ENCODE measurements around the gene SEC63. TPM values are rescaled to one million over a fixed set of nuclear protein-coding genes. Genes with fewer than 3 reads are reported as not detected.
A peak's percentile ranks its signal among the peaks of the same experiment; 100 is the strongest.
"Not testable (repeated sequence)": the region's sequence is repeated elsewhere in the genome, so short reads cannot be mapped to it uniquely, and the experiment has no call there.

Gene SEC63, protein sequence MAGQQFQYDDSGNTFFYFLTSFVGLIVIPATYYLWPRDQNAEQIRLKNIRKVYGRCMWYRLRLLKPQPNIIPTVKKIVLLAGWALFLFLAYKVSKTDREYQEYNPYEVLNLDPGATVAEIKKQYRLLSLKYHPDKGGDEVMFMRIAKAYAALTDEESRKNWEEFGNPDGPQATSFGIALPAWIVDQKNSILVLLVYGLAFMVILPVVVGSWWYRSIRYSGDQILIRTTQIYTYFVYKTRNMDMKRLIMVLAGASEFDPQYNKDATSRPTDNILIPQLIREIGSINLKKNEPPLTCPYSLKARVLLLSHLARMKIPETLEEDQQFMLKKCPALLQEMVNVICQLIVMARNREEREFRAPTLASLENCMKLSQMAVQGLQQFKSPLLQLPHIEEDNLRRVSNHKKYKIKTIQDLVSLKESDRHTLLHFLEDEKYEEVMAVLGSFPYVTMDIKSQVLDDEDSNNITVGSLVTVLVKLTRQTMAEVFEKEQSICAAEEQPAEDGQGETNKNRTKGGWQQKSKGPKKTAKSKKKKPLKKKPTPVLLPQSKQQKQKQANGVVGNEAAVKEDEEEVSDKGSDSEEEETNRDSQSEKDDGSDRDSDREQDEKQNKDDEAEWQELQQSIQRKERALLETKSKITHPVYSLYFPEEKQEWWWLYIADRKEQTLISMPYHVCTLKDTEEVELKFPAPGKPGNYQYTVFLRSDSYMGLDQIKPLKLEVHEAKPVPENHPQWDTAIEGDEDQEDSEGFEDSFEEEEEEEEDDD
- 76.7 TPM for polyA plus RNA-seq (2013)

DNA sequence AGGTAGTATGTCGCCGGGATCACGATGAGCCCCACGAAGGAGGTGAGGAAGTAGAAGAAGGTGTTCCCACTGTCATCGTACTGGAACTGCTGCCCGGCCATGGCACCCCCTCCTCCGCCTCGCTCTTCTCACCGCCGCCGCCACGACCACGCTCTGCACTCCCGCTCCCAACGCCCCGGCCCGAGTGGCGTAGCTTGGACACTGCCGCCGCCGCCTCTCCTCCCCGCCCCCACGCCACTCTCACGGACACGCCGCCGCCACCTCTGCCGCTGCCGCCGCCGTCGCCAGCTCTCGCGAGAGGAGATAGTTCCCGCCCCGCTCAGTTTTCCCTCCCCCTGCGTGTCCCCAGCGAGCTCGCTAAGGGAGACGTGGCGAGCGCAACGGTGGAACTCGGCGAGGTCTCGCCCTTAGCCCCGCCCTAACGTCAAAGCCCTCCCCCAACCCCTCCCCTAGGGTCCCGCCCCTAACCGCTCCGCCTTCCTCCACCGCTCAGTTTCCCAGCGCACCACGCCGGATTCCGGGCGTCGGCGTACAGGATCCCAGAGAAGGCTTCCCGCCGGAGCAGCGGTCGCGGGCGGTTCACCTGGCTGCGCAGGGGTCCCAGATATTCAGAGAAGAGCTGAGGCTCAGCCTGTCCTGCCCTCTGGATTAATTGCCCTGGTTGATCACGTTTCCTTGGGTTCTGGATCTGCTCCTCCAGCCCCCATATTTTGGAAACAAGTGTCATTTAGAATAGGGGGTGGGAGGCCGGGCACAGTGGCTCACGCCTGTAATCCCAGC lies at the start of gene SEC63:
SEC63 (minus strand) TSS at position 300 of the 780 bp plus-strand sequence; CDS start at position 101, 199 bp downstream.
- H3K9me3 ChIP-seq (ENCODE audit: control extremely low read depth in 1 of 5, control insufficient read depth in 4 of 5, insufficient read depth in 2 of 5, low read depth in 1 of 5, low read length in 4 of 5) = no peaks in the 10 kb centered on the region
- POLR2A ChIA-PET = interaction anchor here (0.7 to 2.0 kb wide), 2 partner anchors 11 to 16 kb away, joined by 3 to 10 read pairs; no protein-coding TSS in a partner anchor
- peaks cover 0 to 4% (median 2%) of the 10 kb centered on the region in 4 experiments for H3K36me3 ChIP-seq (ENCODE audit: control insufficient read depth in 4 of 4, insufficient read depth in 4 of 4, low read length in 3 of 4)
- CTCF ChIA-PET = no interaction called here
- H3K4me3 ChIP-seq (ENCODE audit: control insufficient read depth in 1 of 7, extremely low read depth in 1 of 7, insufficient read depth in 4 of 7, low read depth in 2 of 7, low read length in 6 of 7) = peak within 1 kb of the TSS; percentile 89 to 99 (median 94)
- H3K4me1 ChIP-seq (ENCODE audit: control extremely low read depth in 1 of 4, control insufficient read depth in 4 of 4, insufficient read depth in 4 of 4, low read length in 3 of 4) = peaks cover 11 to 32% (median 16%) of the 10 kb centered on the region in 4 experiments
- H3K27me3 ChIP-seq (replicated peaks in 2 of 5; ENCODE audit: control insufficient read depth in 4 of 5, insufficient read depth in 5 of 5, low read length in 4 of 5) = peaks cover 0 to 4% (median 0%) of the 10 kb centered on the region in 5 experiments
- peak within 1 kb of the TSS; percentile 86 to 87 for H3K27ac ChIP-seq (ENCODE audit: insufficient read depth in 1 of 2, low read depth in 1 of 2, low read length in 2 of 2, poor library complexity in 1 of 2, severe bottlenecking in 2 of 2)
- under 1% methylated on average over 55 of the region's 69 CpGs for WGBS (ENCODE audit: insufficient coverage)
- DNase-seq = peak; percentile 95 to 97 (median 97)

DNA sequence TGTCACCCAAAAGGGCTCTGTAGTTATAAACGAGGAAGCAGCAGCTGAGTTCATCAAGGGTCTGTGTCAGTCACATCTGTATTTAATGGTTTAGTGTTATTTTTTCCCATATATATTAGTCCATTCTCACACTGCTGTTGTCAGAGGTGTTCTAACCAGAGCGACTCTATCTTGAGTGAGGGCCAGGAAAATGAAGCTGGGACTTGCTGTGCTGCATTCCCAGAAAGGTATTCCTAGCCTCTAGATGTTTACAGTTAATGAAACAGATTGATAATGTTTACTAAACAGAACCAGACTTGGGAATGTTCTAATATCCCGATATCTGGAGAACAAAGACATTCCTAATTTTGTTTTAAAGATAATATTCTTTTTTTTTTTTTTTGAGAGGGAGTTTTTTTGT lies 48.0 kb upstream of the SEC63 start:
- CTCF ChIA-PET = no interaction called here
- no peak overlapping the region for H3K27ac ChIP-seq (ENCODE audit: insufficient read depth in 1 of 2, low read depth in 1 of 2, low read length in 2 of 2, poor library complexity in 1 of 2, severe bottlenecking in 2 of 2)
- WGBS (ENCODE audit: insufficient coverage) = no CpG with 5 or more reads among the region's 3 CpGs

DNA sequence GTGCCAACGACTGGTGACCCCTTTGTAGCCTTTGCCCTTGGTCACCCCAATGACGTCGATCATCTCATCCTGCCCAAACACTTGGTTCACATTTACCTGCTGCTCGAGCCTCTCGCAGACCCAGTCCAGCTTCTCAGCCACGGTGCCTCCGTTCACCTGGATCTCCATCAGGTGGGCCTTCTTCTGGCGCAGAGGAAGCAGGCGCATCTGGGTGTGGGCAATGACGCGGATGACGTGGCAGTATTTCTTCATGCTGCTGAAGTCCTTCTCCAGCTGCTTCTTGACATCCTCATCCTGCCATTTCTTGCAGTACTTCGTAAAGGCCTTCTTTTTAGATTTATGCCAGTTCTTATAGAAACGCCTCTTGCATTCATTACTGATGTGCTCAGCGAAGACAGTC lies 46.9 kb upstream of the SEC63 start:
- Histone ChIP-seq H3K27ac (ENCODE audit: insufficient read depth in 1 of 2, low read depth in 1 of 2, low read length in 2 of 2, poor library complexity in 1 of 2, severe bottlenecking in 2 of 2) (no peak overlapping the region), H3K9me3 (ENCODE audit: control extremely low read depth in 1 of 5, control insufficient read depth in 4 of 5, insufficient read depth in 2 of 5, low read depth in 1 of 5, low read length in 4 of 5) (peaks cover 0 to 13% (median 5%) of the 10 kb centered on the region in 5 experiments), H3K4me1 (ENCODE audit: control extremely low read depth in 1 of 4, control insufficient read depth in 4 of 4, insufficient read depth in 4 of 4, low read length in 3 of 4) (no peaks in the 10 kb centered on the region), H3K27me3 (replicated peaks in 2 of 5; ENCODE audit: control insufficient read depth in 4 of 5, insufficient read depth in 5 of 5, low read length in 4 of 5) (peaks cover 0 to 3% (median 0%) of the 10 kb centered on the region in 5 experiments), H3K36me3 (ENCODE audit: control insufficient read depth in 4 of 4, insufficient read depth in 4 of 4, low read length in 3 of 4) (no peaks in the 10 kb centered on the region), H3K4me3 (ENCODE audit: control insufficient read depth in 1 of 7, extremely low read depth in 1 of 7, insufficient read depth in 4 of 7, low read depth in 2 of 7, low read length in 6 of 7) (no peak overlapping the region)
- DNase-seq = no peak
- CTCF ChIA-PET = interaction anchor here (0.7 kb wide), 1 partner anchor 13 kb away, joined by 3 read pairs; no protein-coding TSS in a partner anchor
- WGBS (ENCODE audit: insufficient coverage) = 96% methylated on average over 15 of the region's 15 CpGs
- POLR2A ChIA-PET = interaction anchor here (0.8 kb wide), 1 partner anchor 100 kb away, joined by 3 read pairs; no protein-coding TSS in a partner anchor

More for the DNA sequence above, 48.0 kb upstream of the SEC63 start:
- H3K36me3 ChIP-seq (ENCODE audit: control insufficient read depth in 4 of 4, insufficient read depth in 4 of 4, low read length in 3 of 4) = no peaks in the 10 kb centered on the region
- POLR2A ChIA-PET = interaction anchor here (0.6 kb wide), 1 partner anchor 402 kb away, joined by 4 read pairs; no protein-coding TSS in a partner anchor
- H3K4me3 ChIP-seq (ENCODE audit: control insufficient read depth in 1 of 7, extremely low read depth in 1 of 7, insufficient read depth in 4 of 7, low read depth in 2 of 7, low read length in 6 of 7) = no peak overlapping the region
- peaks cover 0 to 15% (median 5%) of the 10 kb centered on the region in 5 experiments for H3K9me3 ChIP-seq (ENCODE audit: control extremely low read depth in 1 of 5, control insufficient read depth in 4 of 5, insufficient read depth in 2 of 5, low read depth in 1 of 5, low read length in 4 of 5)
- no peaks in the 10 kb centered on the region for H3K4me1 ChIP-seq (ENCODE audit: control extremely low read depth in 1 of 4, control insufficient read depth in 4 of 4, insufficient read depth in 4 of 4, low read length in 3 of 4)
- DNase-seq = no peak
- peaks cover 0 to 3% (median 0%) of the 10 kb centered on the region in 5 experiments for H3K27me3 ChIP-seq (replicated peaks in 2 of 5; ENCODE audit: control insufficient read depth in 4 of 5, insufficient read depth in 5 of 5, low read length in 4 of 5)

DNA sequence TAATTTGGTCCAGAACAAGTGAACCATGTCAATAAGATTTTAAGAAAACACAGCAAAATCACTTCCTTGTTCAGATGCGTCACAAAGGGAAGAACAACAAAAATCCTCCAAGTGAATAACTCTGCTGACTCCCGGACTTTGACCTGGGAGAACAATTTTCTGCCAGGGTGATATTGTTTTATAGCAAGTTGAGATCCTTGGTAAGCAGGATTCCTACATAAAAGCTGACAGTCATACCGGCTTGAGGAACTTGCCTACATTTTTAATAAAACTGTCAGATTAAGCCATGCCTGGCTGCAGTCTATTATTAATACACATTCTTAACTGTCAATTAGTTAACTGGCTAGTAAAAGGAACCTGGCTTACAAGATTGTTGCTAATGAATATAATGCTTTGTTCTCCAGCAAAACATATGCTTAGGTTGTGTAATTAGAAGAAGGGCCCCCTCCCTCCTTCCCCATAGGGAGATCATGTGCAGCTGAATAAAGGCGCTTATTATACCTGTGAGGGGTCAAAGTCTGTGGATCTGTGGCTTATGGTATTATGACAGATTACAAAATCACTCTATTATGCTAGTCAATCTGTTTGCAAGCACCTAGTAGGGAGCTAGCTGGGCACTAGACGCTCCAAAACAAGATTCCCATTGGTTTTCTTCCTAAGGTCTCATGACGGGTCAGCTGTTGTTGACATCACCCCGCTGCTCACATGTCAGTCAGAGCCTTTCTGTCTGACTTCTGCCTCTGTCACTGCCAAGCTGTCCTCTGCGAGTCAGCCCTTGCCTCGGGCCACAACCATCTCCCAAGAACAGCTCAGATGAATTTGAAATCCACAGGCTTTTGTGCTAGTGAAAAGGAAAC lies 44.6 kb upstream of the SEC63 start:
- POLR2A ChIA-PET = no interaction called here

DNA sequence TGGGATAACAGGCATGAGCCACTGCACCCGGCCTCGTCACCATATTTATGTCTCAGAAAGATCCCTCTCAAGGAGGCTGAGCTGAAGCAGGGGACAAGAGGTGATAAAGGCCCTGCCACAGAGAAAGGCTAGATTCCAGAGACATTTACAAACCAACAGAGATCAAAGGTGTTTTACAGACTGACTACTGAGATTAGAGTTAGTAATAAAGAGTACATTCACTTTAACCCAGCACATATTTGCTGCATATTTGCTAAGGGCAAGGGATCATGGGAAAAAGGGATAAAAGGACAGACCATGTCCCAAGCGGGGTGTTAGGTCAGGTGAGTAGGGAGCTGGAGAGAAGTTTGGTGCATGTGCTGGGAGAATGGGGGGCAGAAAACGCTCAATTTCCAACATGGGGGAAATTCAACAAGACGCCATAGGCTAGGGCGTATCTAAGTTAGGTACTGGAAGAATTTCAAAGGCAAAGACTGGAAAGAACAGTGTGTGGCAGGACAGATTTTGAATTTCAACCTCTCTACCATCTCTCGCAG lies 43.8 kb upstream of the SEC63 start:
- Histone ChIP-seq H3K9me3 (ENCODE audit: control extremely low read depth in 1 of 5, control insufficient read depth in 4 of 5, insufficient read depth in 2 of 5, low read depth in 1 of 5, low read length in 4 of 5) (no peaks in the 10 kb centered on the region), H3K4me1 (ENCODE audit: control extremely low read depth in 1 of 4, control insufficient read depth in 4 of 4, insufficient read depth in 4 of 4, low read length in 3 of 4) (no peaks in the 10 kb centered on the region), H3K27me3 (replicated peaks in 2 of 5; ENCODE audit: control insufficient read depth in 4 of 5, insufficient read depth in 5 of 5, low read length in 4 of 5) (peaks cover 0 to 3% (median 0%) of the 10 kb centered on the region in 5 experiments), H3K27ac (ENCODE audit: insufficient read depth in 1 of 2, low read depth in 1 of 2, low read length in 2 of 2, poor library complexity in 1 of 2, severe bottlenecking in 2 of 2) (no peak overlapping the region), H3K4me3 (ENCODE audit: control insufficient read depth in 1 of 7, extremely low read depth in 1 of 7, insufficient read depth in 4 of 7, low read depth in 2 of 7, low read length in 6 of 7) (no peak overlapping the region), H3K36me3 (ENCODE audit: control insufficient read depth in 4 of 4, insufficient read depth in 4 of 4, low read length in 3 of 4) (no peaks in the 10 kb centered on the region)
- WGBS (ENCODE audit: insufficient coverage) = 100% methylated on average over 6 of the region's 7 CpGs
- ChIA-PET CTCF (no interaction called here), POLR2A (no interaction called here)
- no peak for DNase-seq

More for the DNA sequence above, 44.6 kb upstream of the SEC63 start:
- Histone ChIP-seq H3K27me3 (replicated peaks in 2 of 5; ENCODE audit: control insufficient read depth in 4 of 5, insufficient read depth in 5 of 5, low read length in 4 of 5) (peaks cover 0 to 3% (median 0%) of the 10 kb centered on the region in 5 experiments), H3K27ac (ENCODE audit: insufficient read depth in 1 of 2, low read depth in 1 of 2, low read length in 2 of 2, poor library complexity in 1 of 2, severe bottlenecking in 2 of 2) (no peak overlapping the region), H3K4me1 (ENCODE audit: control extremely low read depth in 1 of 4, control insufficient read depth in 4 of 4, insufficient read depth in 4 of 4, low read length in 3 of 4) (no peaks in the 10 kb centered on the region), H3K36me3 (ENCODE audit: control insufficient read depth in 4 of 4, insufficient read depth in 4 of 4, low read length in 3 of 4) (no peaks in the 10 kb centered on the region), H3K4me3 (ENCODE audit: control insufficient read depth in 1 of 7, extremely low read depth in 1 of 7, insufficient read depth in 4 of 7, low read depth in 2 of 7, low read length in 6 of 7) (no peak overlapping the region), H3K9me3 (ENCODE audit: control extremely low read depth in 1 of 5, control insufficient read depth in 4 of 5, insufficient read depth in 2 of 5, low read depth in 1 of 5, low read length in 4 of 5) (no peaks in the 10 kb centered on the region)
- CTCF ChIA-PET = interaction anchor here (1.0 kb wide), 1 partner anchor 45 kb away, joined by 3 read pairs; no protein-coding TSS in a partner anchor
- DNase-seq = no peak
- WGBS (ENCODE audit: insufficient coverage) = 85% methylated on average over 6 of the region's 9 CpGs

DNA sequence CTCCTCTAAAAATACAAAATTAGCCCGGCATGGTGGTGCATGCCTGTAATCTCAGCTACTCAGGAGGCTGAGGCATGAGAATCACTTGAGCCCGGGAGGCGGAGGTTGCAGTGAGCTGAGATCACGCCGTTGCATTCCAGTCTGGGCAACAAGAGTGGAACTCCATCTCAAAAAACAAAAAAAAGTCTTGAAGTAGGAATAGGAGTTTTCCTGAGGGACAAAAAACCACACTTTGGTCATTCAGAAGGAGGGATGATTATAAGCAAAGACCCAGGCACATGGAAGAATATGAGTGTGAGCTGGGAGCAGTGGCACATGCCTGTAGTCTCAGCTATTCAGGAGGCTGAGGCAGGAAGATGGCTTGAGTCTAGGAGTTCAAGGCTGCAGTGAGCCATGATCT lies 42.3 kb upstream of the SEC63 start:
- DNase-seq; POLR2A ChIA-PET; H3K27ac ChIP-seq (ENCODE audit: insufficient read depth in 1 of 2, low read depth in 1 of 2, low read length in 2 of 2, poor library complexity in 1 of 2, severe bottlenecking in 2 of 2); CTCF ChIA-PET; H3K27me3 ChIP-seq (replicated peaks in 2 of 5; ENCODE audit: control insufficient read depth in 4 of 5, insufficient read depth in 5 of 5, low read length in 4 of 5); H3K9me3 ChIP-seq (ENCODE audit: control extremely low read depth in 1 of 5, control insufficient read depth in 4 of 5, insufficient read depth in 2 of 5, low read depth in 1 of 5, low read length in 4 of 5); H3K36me3 ChIP-seq (ENCODE audit: control insufficient read depth in 4 of 4, insufficient read depth in 4 of 4, low read length in 3 of 4); H3K4me3 ChIP-seq (ENCODE audit: control insufficient read depth in 1 of 7, extremely low read depth in 1 of 7, insufficient read depth in 4 of 7, low read depth in 2 of 7, low read length in 6 of 7); H3K4me1 ChIP-seq (ENCODE audit: control extremely low read depth in 1 of 4, control insufficient read depth in 4 of 4, insufficient read depth in 4 of 4, low read length in 3 of 4): not testable (repeated sequence)
- 100% methylated on average over 3 of the region's 5 CpGs for WGBS (ENCODE audit: insufficient coverage)
